Right lobe of liver (tissue), 4 donors: Measurements from ENCODE around the gene TMEM86A.
"Not testable (repeated sequence)": the region's sequence is repeated elsewhere in the genome, so short reads cannot be mapped to it uniquely, and the experiment has no call there.

ENCODE experiments used
- CTCF ChIP-seq, 4 donors: fragments of 200-600 bp in 3 of 4; fragments of 450-650 bp in 1 of 4; IDR thresholded peaks; one replicate each; pipeline versions ENCODE4 v1.5.1 to v1.8.0; 2016 to 2022; ENCODE audit warnings: antibody characterized with exemption in 4 of 4, mild to moderate bottlenecking in 2 of 4
- POLR2A ChIP-seq: fragments of 450-650 bp; IDR thresholded peaks from one replicate; pipeline ENCODE4 v1.6.1; 2017; ENCODE audit warnings: antibody characterized with exemption, mild to moderate bottlenecking
- donor health status: DM: no; HTN: no; CAD: no.
- donor health status: DM: no; HTN: no; CAD: no.
- donor health status: DM: no; HTN: yes; CAD: no.

- not testable (repeated sequence) for TF ChIP-seq CTCF (IDR thresholded peaks at IDR 0.05); POLR2A
Observed at GRCh38 chr11:18665353-18665872, 33.2 kb upstream of the TMEM86A start.
